Measurements from ENCODE around the gene LPCAT4. TPM values are rescaled to one million over a fixed set of nuclear protein-coding genes. Genes with fewer than 3 reads are reported as not detected.

The LPCAT4 gene
- total RNA-seq, 1 experiment from 2014 or later: 77.1 TPM

- BruUV-seq (replicated peaks): no TSS peak
These were observed 18.2 kb downstream of the LPCAT4 start for GRCh38 chr15:34348735-34349300.

More at GRCh38 chr15:34348735-34349300, 18.2 kb downstream of the LPCAT4 start:
- ChIA-PET CTCF (no interaction called here), POLR2A (no interaction called here), RAD21 (ENCODE audit: low non-redundant PET in 1 of 2, low total read pairs in 2 of 2, uncharacterized antibody in 2 of 2, unreplicated experiment in 2 of 2) (no interaction called here)
- no peak overlapping the region for H3K4me3 ChIP-seq (replicated peaks in 1 of 2; ENCODE audit: low read depth in 1 of 2, low read length in 2 of 2)
- no peak overlapping the region for H3K9ac ChIP-seq (ENCODE audit: low read length)
- intact Hi-C loops (cut with micrococcal nuclease): no loop called here
- no peak overlapping the region for H2AFZ ChIP-seq (ENCODE audit: low read depth, low read length, poor library complexity, severe bottlenecking)
- no peaks in the 10 kb centered on the region for H3K27me3 ChIP-seq (ENCODE audit: insufficient read depth, low read length)
- TF ChIP-seq FOSL1 (IDR thresholded peaks at IDR 0.05; ENCODE audit: low read depth): no peak
- TF ChIP-seq SIN3A (IDR thresholded peaks at IDR 0.05; ENCODE audit: low read depth): no peak
- TF ChIP-seq, protein P1, sequence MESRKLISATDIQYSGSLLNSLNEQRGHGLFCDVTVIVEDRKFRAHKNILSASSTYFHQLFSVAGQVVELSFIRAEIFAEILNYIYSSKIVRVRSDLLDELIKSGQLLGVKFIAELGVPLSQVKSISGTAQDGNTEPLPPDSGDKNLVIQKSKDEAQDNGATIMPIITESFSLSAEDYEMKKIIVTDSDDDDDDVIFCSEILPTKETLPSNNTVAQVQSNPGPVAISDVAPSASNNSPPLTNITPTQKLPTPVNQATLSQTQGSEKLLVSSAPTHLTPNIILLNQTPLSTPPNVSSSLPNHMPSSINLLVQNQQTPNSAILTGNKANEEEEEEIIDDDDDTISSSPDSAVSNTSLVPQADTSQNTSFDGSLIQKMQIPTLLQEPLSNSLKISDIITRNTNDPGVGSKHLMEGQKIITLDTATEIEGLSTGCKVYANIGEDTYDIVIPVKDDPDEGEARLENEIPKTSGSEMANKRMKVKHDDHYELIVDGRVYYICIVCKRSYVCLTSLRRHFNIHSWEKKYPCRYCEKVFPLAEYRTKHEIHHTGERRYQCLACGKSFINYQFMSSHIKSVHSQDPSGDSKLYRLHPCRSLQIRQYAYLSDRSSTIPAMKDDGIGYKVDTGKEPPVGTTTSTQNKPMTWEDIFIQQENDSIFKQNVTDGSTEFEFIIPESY (IDR thresholded peaks at IDR 0.05; ENCODE audit: extremely low read depth, insufficient replicate concordance, low read length): no peak
- TF ChIP-seq TCF7L2 (IDR thresholded peaks at IDR 0.05; ENCODE audit: borderline replicate concordance, extremely low read depth, insufficient read depth, insufficient read length): no peak
- TF ChIP-seq CBX3 (IDR thresholded peaks at IDR 0.05; ENCODE audit: low read depth): no peak
- TF ChIP-seq ELF1 (IDR thresholded peaks at IDR 0.05; ENCODE audit: borderline replicate concordance, low read depth): no peak
- no peak for TF ChIP-seq SP1 (IDR thresholded peaks at IDR 0.05; ENCODE audit: low read depth)
- TF ChIP-seq RAD21 (IDR thresholded peaks at IDR 0.05; ENCODE audit: low read depth): no peak
- TF ChIP-seq POLR2A (IDR thresholded peaks at IDR 0.05; ENCODE audit: borderline replicate concordance, extremely low read depth, insufficient read depth, insufficient read length): no peak
- TF ChIP-seq, protein P2, sequence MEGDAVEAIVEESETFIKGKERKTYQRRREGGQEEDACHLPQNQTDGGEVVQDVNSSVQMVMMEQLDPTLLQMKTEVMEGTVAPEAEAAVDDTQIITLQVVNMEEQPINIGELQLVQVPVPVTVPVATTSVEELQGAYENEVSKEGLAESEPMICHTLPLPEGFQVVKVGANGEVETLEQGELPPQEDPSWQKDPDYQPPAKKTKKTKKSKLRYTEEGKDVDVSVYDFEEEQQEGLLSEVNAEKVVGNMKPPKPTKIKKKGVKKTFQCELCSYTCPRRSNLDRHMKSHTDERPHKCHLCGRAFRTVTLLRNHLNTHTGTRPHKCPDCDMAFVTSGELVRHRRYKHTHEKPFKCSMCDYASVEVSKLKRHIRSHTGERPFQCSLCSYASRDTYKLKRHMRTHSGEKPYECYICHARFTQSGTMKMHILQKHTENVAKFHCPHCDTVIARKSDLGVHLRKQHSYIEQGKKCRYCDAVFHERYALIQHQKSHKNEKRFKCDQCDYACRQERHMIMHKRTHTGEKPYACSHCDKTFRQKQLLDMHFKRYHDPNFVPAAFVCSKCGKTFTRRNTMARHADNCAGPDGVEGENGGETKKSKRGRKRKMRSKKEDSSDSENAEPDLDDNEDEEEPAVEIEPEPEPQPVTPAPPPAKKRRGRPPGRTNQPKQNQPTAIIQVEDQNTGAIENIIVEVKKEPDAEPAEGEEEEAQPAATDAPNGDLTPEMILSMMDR (IDR thresholded peaks at IDR 0.05 in 2 of 3, conservative IDR thresholded peaks at IDR 0.05 in 1 of 3; ENCODE audit: borderline replicate concordance in 1 of 3, insufficient read depth in 1 of 3, low read depth in 2 of 3, low read length in 2 of 3): no peak
- no peak for TF ChIP-seq EZH2 (IDR thresholded peaks at IDR 0.05)
- no peak for TF ChIP-seq SRF (IDR thresholded peaks at IDR 0.05; ENCODE audit: low read depth)
- no peaks in the 10 kb centered on the region for H3K36me3 ChIP-seq (ENCODE audit: control insufficient read depth in 1 of 2, insufficient read depth in 2 of 2, low read length in 2 of 2)
- no peaks in the 10 kb centered on the region for H3K9me3 ChIP-seq (ENCODE audit: control insufficient read depth in 1 of 2, insufficient read depth in 1 of 2, low read depth in 1 of 2, low read length in 2 of 2)
- no peak overlapping the region for H3K4me2 ChIP-seq (ENCODE audit: low read length)
- no peak overlapping the region for H3K27ac ChIP-seq (ENCODE audit: low read depth, low read length)
- no peaks in the 10 kb centered on the region for H3K4me1 ChIP-seq (ENCODE audit: control insufficient read depth in 1 of 2, insufficient read depth in 2 of 2, low read length in 2 of 2)
- H3K9me2 ChIP-seq (ENCODE audit: insufficient read depth): no peaks in the 10 kb centered on the region
- H3K79me2 ChIP-seq (ENCODE audit: insufficient read depth, low read length): no peaks in the 10 kb centered on the region
- no peak for ATAC-seq
- no peak for DNase-seq (ENCODE audit: low read depth, low spot score)
- no peaks in the 10 kb centered on the region for H4K20me1 ChIP-seq (ENCODE audit: insufficient read depth)
